ENCODE data around the gene MYL4.

- TF ChIP-seq EZH2 (IDR thresholded peaks at IDR 0.05; ENCODE audit: borderline replicate concordance, low read length) = no peak
- no peak for TF ChIP-seq CTCF (IDR thresholded peaks at IDR 0.05; ENCODE audit: low read length)
Measured at GRCh38 chr17:47246120-47246519, 37.0 kb downstream of the MYL4 start.
